ENCODE results near the gene AOPEP. TPM values are rescaled to one million over a fixed set of nuclear protein-coding genes. Genes with fewer than 3 reads are reported as not detected.

Gene AOPEP
- total and polyA plus RNA-seq, 9 of the 15 experiments (the other 6 are each of a cell fraction or from before 2014, with no cell fraction given), result 4.5 to 19.3 (median 13.5) TPM

DNA sequence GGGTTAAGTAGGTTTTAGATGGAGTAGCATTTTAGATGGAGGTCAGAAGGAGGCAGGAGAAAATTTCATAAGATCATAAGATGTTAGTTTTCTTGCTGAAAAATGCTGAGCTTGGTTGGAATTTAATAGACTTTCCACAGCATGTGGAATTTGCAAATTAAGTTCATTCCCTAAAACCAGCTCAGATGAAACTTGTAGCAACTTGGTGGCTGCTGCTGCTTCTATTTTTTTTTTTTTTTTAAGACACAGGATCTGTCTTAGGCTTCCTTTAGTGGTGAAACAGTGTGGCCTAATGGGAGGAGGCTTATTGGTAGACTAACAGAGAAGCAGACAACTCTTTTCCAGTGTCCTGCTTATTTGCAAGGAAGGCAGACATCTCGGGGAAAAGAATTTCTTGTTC, 154.5 kb downstream of the AOPEP start:
- 42% methylated on average over 1 of the region's 1 CpG for WGBS (ENCODE audit: insufficient coverage, low coverage, missing lambda C conversion rate)
- Histone ChIP-seq H3K36me3 (ENCODE audit: control insufficient read depth, insufficient read depth, low read length) (no peaks in the 10 kb centered on the region), H3K9me1 (ENCODE audit: control insufficient read depth, insufficient read depth, low read length) (no peaks in the 10 kb centered on the region), H3K9me3 (replicated peaks; ENCODE audit: control insufficient read depth, insufficient read depth, low read depth, low read length) (no peaks in the 10 kb centered on the region), H4K20me1 (replicated peaks; ENCODE audit: control insufficient read depth, insufficient read depth, low read length) (no peaks in the 10 kb centered on the region), H3K27me3 (ENCODE audit: control insufficient read depth in 2 of 2, insufficient read depth in 2 of 2, low read length in 2 of 2) (no peaks in the 10 kb centered on the region), H3K79me2 (ENCODE audit: control insufficient read depth, insufficient read depth, low read length) (no peaks in the 10 kb centered on the region), H3K27ac (ENCODE audit: extremely low read depth, low read depth, low read length) (no peak overlapping the region), H3K9ac (ENCODE audit: insufficient read depth in 1 of 2, low read depth in 2 of 2, low read length in 2 of 2) (no peak overlapping the region), H3K4me1 (replicated peaks in 1 of 2; ENCODE audit: control insufficient read depth in 2 of 2, insufficient read depth in 2 of 2, low read length in 2 of 2) (peaks cover 4 to 14% of the 10 kb centered on the region in 2 experiments; a peak in 4 of 5 replicates), H3K4me2 (ENCODE audit: insufficient read depth, low read length) (no peak overlapping the region), H3K4me3 (no peak overlapping the region), H2AFZ (ENCODE audit: low read depth, low read length) (no peak overlapping the region)
- in situ Hi-C loops (cut with MboI) (no loop called here), intact Hi-C loops (cut with micrococcal nuclease) (no loop called here)
- no peak for FAIRE-seq
- no peak for DNase-seq (ENCODE audit: extremely low read depth in 1 of 4, low spot score in 3 of 4)
- ATAC-seq, result no peak
- ChIA-PET POLR2A (interaction anchor here (1.3 kb wide), 1 partner anchor 13 kb away, joined by 3 read pairs; no protein-coding TSS in a partner anchor), CTCF (ENCODE audit: low intra/inter-chr PET ratio) (no interaction called here)
- no TSS peak for BruUV-seq (replicated peaks)
- TF ChIP-seq ZNF217 (CRISPR knock-in tag; IDR thresholded peaks at IDR 0.05), result no peak
- TF ChIP-seq, protein P1, sequence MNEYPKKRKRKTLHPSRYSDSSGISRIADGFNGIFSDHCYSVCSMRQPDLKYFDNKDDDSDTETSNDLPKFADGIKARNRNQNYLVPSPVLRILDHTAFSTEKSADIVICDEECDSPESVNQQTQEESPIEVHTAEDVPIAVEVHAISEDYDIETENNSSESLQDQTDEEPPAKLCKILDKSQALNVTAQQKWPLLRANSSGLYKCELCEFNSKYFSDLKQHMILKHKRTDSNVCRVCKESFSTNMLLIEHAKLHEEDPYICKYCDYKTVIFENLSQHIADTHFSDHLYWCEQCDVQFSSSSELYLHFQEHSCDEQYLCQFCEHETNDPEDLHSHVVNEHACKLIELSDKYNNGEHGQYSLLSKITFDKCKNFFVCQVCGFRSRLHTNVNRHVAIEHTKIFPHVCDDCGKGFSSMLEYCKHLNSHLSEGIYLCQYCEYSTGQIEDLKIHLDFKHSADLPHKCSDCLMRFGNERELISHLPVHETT (CRISPR knock-in tag; conservative IDR thresholded peaks at IDR 0.05 in 1 of 2, IDR thresholded peaks at IDR 0.05 in 1 of 2), result no peak
- no peak for TF ChIP-seq SIRT6 (IDR thresholded peaks at IDR 0.05; ENCODE audit: low read depth, low read length)
- TF ChIP-seq HNRNPH1 (optimal IDR thresholded peaks at IDR 0.05; ENCODE audit: low read depth, low read length), result no peak
- TF ChIP-seq ILF3 (IDR thresholded peaks at IDR 0.05; ENCODE audit: borderline replicate concordance), result no peak
- no peak for TF ChIP-seq RBM15 (IDR thresholded peaks at IDR 0.05; ENCODE audit: insufficient read depth, low read length)

Measured in K562 (cell line).